CD4-positive, alpha-beta T cell treated with Interleukin-10 for 1 hour (primary cell): ENCODE results near the gene RIPK1.
"Not testable (repeated sequence)": the region's sequence is repeated elsewhere in the genome, so short reads cannot be mapped to it uniquely, and the experiment has no call there.

Experiments used
- DNase-seq: peaks from one replicate; pipeline ENCODE4 v3.0.0-alpha.2; 2020

The RIPK1 gene

DNA sequence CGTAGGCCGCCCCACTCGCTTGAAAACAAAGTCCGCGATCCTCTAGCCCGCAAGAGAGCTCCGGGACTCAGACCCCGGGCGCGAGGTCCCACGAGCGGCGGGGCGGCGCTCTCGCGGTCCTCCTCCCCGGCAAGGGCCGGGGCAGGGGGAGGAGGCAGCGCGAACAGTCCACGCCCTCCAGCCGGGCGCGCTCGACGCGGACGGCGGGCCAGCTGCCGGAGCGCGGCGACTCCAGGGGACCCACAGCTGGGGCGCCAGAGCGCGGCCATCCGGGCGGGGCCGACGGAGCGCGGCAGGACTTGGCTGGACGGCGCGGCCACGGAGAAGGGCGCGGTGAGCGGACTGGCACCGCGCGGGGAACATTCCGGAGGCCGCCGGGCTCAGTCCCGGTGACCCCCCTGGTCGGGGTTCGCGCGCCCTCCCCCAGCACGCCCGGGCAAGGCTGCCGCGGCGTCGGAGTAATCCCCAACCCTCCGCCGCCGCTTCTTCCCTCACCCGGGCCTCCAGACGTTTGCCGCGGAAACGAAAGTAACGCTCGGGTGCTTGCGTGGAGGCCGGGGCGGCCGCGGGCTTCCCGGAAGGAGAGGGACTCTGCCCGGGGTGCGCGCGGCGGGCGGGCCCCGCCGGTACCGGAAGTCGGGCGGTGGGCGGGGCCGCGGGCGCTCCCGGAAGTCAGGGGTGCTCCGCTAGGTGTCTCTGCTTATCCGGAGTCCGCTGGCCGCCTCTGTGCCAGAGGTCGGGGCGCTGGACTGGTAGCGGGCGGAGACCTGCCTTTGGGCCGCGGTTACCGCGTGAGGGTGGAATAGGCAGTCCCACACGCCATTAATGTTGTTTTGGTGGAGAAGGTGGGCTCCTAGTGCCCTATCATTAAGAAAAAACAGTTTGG is at the start of gene RIPK1:
RIPK1 (plus strand) TSS at position 166 of the 886 bp plus-strand sequence. CDS start 8,330 bp downstream, outside the sequence.
- DNase-seq = peak; percentile 96

DNA sequence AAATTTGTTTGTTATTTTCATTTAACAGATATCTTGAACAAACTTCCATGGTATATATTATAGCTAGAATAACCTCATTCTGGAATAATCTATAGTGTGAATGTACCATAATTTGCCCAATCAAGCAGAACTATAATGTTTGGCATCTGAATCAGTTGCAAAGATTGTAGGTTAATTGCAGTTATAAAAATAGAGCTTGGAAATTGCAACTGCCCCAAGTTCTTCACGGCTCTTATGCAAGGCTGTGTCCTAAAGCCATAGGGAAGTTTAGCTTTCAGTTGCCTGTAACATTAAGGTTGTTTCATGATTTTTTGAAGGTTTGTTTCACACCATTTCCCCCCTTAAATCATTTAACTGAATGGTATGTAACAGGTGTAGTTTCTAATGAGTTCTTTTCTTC is 49.2 kb upstream of the RIPK1 start:
- DNase-seq = no peak

DNA sequence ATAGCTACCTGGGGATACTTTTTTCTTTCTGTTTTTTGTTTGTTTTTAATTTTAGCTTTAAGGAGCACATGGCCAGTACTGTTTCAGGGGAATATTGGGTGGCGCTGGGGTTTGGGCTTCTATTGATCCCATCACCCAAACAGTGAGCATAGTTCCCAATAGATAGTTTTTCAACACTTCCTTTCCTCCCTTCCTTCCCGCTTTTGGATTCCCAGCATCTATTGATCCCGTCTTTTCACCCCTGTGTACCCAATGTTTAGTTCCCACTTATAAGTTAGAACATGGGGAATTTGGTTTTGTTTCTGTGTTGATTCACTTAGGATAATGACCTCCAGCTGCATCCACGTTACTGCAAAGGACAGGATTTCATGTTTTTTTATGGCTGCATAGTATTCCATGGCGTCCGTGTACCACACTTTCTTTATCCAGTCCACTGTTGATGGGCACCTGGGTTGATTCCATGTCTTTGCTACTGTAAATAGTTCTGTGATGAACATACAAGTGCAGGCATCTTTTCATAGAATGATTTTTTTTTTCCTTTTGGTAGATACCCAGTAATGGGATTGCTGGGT is 48.5 kb upstream of the RIPK1 start:
- no peak for DNase-seq

DNA sequence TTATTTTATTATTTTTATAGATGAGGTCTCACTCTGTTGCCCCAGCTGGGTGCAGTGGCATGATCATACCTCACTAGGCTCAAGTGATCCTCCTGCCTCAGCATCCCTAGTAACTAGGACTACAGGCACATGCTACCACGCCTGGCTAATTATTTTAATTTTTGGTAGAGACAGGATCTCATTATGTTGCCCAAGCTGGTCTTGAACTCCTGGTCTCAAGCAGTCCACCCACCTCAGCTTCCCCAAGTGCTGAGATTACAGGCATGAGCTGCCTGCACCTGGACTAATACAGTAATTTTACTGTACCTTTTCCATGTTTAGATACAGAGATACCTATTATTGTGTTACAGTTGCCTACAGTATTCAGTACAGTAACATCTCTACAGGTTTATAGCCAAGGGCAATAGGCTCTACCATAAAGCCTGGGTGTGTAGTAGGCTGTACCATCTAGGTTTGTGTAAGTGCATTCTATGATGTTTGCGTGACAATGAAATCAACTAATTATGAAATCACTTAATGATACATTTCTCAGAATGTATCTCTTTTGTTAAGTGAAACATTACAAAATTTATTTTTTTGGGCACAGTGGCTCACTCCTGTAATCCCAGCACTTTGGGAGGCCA is 47.2 kb upstream of the RIPK1 start:
- not testable (repeated sequence) for DNase-seq

DNA sequence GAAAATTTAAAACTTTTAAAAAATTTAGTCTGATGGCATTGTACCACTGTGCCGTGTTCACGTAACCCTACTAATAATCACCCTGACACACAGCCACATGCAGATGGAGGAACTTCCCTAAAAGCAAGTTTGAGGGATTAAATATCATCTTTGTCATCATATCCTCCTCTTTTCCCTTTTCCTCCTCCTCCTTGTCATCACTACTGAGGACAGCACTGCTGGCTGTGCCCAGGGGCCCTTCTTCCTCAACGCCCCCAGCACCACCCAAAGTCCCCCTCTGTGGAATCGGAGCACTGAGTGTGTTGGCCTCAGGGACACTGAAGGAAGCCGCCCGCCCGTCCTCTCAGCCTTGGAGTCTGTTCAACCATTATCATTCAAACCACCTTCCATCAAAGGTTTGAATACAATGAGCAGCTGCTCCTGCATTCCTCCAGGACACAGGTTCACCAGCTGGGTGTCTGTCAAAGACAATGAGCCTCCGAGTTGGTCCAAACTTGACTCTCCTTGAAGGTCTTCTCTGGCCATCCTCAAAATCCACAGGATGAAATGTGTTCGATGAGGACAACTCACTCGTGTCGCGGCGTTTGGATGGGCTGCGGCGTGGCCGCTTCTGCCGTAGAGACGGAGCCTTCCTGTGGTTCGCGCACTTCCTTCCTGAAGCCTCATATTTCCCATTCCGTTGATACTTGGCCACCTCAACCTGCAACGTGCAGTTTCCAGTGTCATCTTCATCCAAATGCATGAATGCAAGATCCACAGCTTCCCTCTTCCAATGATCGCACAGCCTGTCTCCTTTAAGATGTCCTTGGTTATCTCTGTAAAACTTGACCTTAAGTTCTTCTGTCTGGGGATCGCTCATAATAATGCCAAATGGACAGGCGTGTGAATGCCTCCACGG is 45.3 kb upstream of the RIPK1 start:
- DNase-seq = peak; percentile 35

DNA sequence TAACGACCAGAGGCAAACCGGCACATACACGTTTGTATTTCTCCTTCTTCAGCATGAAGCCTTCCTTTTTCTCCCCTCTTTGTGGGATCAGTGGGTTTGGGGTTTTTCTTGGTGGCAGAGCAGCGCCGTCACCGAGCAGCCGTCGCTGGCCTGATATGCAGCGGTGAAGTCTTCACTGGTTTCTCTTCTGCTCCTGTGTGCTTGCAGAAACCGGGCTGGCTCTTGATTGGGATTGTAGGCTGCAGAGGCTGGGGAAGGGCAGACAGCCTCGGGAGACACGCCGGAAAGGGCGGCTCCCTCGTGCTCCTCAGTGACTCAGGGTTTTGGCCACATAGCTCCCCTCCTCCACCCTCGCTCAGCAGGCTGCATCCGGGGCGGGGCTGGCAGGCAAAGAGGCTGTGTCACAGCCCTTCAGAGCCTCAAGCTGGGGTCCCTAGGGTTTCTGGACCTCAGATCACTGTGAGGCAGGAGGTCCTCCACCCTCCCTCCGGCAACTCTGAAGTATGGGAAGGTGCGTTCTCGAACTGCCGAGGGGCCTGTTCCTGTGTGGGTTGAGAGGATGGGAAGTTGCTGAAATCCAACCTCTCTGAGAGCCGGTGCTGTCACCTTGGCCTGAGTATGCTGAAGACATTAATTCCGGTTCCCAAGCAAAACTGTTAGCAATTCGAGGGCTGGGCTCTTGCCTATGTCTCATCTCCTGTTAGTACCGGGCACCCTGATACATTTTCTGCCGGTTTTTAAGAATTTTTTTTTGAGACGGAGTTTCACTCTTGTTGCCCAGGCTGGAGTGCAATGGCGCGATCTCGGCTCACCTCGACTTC is 44.4 kb upstream of the RIPK1 start:
- DNase-seq = peak; percentile 85

DNA sequence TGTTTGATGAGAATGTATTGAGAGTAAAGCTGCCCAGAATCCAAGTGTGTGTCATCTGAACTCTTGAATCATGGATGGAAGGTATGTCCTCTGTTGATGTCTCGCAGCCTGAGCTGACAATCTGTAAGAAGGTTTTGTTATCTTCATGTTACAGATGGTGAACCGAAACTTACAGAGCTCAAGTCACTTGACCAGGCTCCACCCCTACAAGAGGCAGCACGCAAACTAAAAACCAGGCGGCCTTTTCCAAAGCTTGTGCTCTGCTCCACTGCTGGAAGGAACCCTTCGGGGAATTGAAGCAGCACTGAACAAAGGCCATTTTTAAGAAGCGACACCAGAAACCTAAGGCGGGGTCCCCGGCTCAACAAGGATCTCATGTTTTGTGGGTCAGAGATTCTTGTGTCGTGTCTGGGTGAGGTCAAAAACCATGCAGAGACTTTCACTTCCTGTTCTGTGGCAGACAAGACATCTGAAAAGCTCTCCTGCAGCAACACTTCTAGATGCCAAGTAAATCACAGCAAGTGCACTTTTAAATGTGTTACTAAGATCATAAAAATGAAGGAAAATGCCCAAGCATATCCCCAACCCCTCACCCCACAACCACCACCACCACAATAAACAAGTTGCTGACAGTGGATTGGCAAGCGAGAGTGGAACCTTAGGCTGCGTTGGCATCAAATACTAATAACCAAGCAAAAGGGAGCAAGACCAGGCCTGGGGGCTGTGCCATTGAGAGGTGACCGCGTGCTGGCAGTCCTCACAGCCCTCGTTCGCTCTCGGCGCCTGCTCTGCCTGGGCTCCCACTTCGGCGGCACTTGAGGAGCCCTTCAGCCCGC is 41.3 kb upstream of the RIPK1 start:
- peak; percentile 43 for DNase-seq

DNA sequence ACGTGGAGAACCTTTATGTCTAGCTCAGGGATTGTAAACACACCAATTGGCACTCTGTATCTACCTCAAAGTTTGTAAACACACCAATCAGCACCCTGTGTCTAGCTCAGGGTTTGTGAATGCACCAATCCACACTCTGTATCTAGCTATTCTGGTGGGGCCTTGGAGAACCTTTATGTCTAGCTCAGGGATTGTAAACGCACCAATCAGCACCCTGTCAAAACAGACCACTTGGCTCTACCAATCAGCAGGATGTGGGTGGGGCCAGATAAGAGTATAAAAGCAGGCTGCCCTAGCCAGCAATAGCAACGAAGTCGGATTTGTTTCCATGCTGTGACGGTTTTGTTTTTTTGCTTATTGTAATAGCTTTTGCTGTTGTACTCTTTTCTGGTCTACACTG is 40.1 kb upstream of the RIPK1 start:
- not testable (repeated sequence) for DNase-seq

DNA sequence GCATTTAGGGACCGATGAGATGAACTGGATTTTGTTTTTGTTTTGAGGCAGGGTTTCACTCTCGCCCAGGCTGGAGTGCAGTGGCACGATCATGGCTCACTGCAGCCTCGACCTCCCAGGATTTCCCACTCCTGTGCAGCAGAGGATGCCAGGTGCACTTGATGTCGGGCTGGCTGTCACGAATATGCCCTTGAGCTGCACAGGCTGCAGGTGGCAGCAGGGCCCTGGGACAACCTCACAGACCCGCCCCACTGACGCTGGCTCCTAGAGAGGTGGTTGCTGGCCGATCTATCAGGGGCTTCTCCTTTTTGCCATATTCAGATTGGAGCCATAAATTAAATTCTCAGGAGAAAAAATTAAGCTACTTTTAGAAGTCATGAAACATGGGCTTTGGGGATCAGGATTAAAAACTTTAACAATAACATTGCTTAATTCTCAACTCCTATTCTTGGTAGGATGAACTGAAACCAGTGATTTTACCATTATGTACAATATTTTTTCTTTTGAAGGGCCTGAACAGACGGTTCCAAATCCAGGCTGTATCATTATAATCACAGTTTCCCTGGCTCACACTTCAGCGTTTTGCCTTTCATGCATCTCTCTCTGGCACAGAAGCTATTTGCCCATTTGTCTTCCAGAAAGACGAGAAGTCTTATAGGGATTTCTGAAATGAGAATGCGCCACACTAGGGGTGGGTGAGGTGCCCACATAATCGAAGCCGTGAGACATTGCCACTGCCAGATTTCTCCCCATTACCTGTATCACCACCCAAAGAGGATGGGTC is 36.2 kb upstream of the RIPK1 start:
- no peak for DNase-seq

DNA sequence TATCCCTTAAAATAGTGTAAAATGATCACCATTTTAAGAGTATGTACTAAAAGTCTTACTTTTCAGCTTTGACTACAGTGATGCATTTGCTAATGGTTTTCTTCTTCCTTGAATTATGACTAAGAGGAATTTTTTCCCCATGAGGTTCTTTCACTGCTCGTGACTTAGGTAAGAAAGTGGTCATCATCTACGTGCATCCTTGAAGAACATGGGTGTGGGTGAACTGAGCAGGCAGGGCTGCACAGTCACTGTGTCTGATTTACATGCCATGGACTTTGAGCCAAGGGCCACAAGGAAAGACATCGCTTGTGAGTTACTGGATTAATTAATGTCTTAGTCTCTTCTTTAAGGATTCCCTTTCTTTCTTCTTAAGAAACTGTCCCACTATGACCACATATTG is 35.3 kb upstream of the RIPK1 start:
- no peak for DNase-seq

DNA sequence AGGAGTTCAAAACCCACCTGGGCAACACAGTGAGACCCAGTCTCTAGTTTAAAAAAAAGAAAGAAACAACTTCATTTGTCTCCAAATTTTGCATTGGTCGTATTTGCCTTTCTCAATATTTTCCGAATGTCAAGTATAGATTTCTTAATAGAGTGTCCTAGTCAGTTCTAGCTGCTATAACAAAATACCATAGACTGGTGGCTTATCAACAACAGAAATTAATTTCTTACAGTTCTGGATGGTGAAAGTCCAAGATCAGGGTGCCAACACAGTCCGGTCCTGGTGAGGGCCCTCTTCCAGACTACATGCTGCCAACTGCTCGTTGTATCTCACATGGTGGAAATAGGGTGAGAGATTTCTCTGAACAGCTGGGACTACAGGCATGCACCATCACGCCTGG is 34.6 kb upstream of the RIPK1 start:
- DNase-seq = no peak

DNA sequence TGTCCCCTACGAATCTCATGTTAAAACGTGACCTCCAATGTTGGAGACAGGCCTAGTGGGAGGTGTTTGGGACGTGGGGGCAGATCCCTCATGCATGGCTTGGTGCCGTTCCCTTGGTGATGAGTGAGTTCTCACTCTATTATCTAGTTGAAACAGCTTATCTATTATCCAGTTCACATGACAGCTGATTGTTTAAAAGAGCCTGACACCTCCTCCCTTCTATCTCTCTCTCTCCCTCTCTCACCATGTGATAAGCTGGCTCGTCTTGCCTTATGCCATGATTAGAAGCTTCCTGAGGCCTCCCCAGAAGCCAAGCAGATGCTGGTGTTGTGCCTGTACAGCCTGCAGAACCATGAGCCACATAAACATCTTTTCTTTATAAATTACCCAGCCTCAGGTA is 32.9 kb upstream of the RIPK1 start:
- DNase-seq = no peak

DNA sequence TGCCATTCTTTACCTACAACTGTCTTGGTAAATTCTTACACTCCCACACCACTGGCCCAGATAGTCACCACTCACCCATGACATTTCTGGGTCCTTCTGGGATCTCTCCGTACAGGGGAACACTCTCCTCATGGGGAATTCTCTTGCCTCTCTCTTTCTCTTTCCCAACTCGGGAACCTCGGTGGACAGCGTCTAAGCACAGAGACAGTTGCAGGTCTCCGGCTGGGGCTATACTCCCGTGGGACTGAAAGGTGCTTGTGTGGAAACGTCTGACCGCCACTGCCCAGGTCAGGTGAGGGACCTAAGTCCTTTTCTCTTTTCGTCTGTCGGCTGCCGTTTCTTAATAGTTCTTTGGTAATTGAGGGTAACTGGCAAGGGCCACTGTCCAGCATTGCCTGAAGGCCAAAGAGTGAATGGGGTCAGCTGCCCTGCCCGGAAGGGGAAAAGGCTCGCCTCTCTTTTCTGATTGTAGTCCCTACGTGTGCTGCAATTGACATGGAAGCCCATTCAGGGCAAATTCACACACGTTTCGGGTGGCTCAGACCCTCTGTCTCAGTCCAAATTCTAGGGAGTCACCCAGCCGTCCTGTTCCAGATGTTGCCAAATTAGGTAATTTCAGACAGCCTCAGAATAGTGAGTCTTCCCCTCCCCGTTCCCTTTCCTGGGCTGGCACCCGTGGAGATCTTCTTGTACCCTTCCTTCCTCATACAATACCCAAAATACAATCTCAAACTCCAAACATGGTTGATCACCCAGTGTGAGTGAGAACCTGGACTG is 31.2 kb upstream of the RIPK1 start:
- no peak for DNase-seq

DNA sequence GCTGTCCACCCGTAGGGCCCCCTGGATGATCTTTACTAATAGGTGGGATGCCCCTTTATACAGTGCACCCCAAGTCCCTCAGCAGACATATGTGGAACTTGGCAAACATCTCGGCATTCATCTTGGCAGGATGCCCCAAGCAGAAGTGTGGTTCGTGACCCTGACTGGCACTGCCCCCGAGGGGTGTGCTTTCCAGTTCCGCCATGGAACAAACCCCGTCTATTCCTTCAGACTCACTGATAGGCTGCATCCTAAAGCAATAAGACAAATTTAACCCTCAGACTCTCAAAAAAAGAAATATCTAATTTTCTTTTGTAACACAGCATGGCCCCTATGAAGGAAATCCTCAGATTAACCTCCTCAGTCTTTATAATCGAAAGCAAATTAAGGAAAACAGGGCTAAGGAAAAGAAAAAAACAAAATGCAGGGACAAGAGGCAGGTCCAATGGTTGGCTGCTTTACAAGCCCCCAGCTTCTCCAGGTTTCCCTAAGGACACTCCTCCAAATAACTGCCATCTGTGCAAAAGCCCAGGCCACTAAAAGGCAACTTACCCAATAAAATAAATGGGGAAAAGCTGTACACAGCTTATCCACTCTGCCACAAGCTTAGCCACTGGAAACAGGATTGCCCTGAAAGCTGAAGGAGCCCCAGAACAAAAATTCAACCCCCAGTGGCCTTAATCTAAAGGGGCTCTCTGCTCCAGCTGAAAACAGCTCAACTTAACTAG is 30.5 kb upstream of the RIPK1 start:
- DNase-seq = no peak

DNA sequence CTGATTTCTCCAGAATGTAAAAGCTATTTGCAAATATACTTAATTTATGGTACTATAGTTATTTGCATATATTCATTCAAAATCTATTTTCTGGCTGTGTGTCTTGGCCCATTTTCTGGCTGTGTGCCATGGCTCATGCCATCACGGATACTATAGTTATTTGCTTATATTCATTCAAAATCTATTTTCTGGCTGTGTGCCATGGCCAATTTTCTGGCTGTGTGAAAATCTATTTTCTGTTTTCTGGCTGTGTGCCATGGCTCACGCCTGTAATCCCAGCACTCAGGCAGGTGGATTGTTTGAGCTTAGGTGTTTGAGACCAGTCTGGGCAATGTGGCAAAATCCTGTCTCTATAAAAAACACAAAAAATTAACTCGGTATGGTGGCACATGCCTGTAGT is 28.9 kb upstream of the RIPK1 start:
- no peak for DNase-seq

DNA sequence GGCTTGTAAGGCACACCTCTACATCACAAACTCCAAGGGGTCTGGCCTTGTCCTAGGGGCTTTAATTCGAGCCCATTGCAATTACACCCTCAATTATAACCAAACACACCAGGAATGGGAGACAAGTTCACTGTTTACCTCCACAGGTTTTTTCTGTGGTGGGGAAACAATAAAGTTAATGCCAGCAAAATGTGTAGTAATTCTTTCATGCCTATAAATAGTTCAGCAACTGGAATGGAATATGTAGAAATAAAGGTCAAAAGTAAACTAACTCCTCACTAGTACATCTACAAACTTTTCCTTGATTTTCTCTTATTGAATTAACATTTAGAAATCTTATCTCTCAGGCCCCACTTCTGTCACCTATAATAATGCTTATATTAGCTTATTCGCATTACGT is 27.1 kb upstream of the RIPK1 start:
- no peak for DNase-seq

DNA sequence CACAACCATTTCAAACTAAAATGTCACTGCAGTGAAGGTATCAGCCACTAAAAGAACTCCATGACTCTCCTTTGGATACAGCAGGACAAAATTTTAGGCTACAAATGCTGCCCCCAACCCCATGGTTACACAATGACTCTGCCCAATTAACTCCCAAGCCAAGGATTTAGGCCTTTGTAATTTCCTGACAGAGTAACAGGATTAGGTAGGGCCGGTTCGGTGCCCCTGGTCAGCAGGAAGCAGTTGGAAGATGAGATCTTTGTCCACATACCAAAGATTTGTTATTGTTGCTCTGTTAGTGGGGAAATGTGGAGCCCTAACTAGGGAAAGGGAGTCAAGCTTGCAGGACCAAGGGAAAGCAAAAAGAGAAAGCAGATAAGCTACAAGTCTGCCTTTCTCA is 26.7 kb upstream of the RIPK1 start:
- no peak for DNase-seq

DNA sequence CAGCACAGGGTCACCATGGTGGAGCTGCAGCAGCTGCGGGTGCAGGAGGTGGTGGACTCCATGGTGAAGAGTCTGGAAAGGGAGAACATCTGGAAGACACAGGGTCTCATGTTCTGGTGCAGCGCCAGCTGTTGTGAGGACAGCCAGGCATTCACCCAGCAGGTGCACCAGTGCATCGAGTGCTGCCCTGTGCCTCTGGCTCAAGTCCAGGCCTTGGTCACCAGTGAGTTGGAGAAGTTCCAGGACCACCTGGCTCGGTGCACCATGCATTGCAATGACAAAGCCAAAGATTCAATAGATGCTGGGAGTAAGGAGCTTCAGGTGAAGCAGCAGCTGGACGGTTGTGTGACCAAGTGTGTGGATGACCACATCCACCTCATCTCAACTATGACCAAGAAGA is 22.9 kb upstream of the RIPK1 start:
- DNase-seq = no peak

DNA sequence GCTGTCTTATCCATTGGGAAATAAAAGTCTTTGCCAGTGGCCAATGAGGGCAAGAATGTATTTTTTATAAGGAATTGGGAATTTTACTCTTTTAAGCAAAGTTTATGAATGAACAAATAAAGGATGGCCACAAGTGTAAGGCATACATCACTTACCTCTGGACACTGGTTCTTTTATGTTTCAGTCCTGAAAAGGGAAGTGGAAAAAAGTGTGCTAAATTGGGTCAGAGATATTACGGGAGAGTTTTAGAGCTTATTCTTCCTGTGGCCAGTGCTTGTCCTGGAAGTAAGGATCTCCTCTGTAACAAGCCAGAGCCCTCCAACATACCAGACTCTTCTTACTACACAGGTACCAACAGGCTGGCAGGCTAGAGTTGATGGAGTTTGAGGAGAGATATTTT is 22.5 kb upstream of the RIPK1 start:
- no peak for DNase-seq
